H9 (cell line): ENCODE data around the gene EML2. TPM values are rescaled to one million over a fixed set of nuclear protein-coding genes. Genes with fewer than 3 reads are reported as not detected.

Experiments used
- DNase-seq: peaks from one replicate; pipeline ENCODE4 v3.0.0-alpha.2; 2017
- H2AFZ ChIP-seq: one replicate; pipeline ENCODE4 v1.6.1; 2013; ENCODE audit warnings: mild to moderate bottlenecking, low read length, control low read depth, moderate library complexity
- H2AK5ac ChIP-seq: 2 replicates; pipeline ENCODE4 v1.6.1; 2013; ENCODE audit warnings: low read length, control low read depth, mixed read lengths; ENCODE audit not compliant: insufficient read length
- H2BK120ac ChIP-seq: one replicate; pipeline ENCODE4 v1.6.1; 2013; ENCODE audit warnings: low read depth, mild to moderate bottlenecking, low read length, control low read depth, inconsistent platforms; ENCODE audit not compliant: poor library complexity, severe bottlenecking
- H2BK12ac ChIP-seq: 2 replicates; pipeline ENCODE4 v1.6.1; 2013; ENCODE audit warnings: low read length, control low read depth, mixed read lengths, low read depth; ENCODE audit not compliant: insufficient read length
- H2BK15ac ChIP-seq: 2 replicates; pipeline ENCODE4 v1.6.1; 2013; ENCODE audit warnings: low read depth, low read length, control low read depth
- H2BK20ac ChIP-seq: one replicate; pipeline ENCODE4 v1.6.1; 2013; ENCODE audit warnings: low read depth, mild to moderate bottlenecking, low read length, control low read depth, inconsistent platforms; ENCODE audit not compliant: poor library complexity, severe bottlenecking
- H2BK5ac ChIP-seq: 2 replicates; pipeline ENCODE4 v1.6.1; 2013; ENCODE audit warnings: low read length, control low read depth, mixed read lengths; ENCODE audit not compliant: insufficient read length
- H3K14ac ChIP-seq: 2 replicates; pipeline ENCODE4 v1.6.1; 2013; ENCODE audit warnings: low read length, control low read depth; ENCODE audit not compliant: insufficient read depth
- H3K18ac ChIP-seq: 2 replicates; pipeline ENCODE4 v1.6.1; 2013; ENCODE audit warnings: low read depth, mild to moderate bottlenecking, mixed read lengths, low read length, control low read depth; ENCODE audit not compliant: insufficient read length
- H3K23ac ChIP-seq: 2 replicates; pipeline ENCODE4 v1.6.1; 2013; ENCODE audit warnings: low read length, control low read depth, mixed read lengths, low read depth; ENCODE audit not compliant: insufficient read length
- H3K23me2 ChIP-seq: 2 replicates; pipeline ENCODE4 v1.6.1; 2013; ENCODE audit warnings: low read depth, mild to moderate bottlenecking, mixed read lengths, low read length, control low read depth; ENCODE audit not compliant: insufficient read length, poor library complexity, severe bottlenecking
- H3K27ac ChIP-seq: 2 replicates; pipeline ENCODE4 v1.5.1; 2013; ENCODE audit warnings: low read length, control low read depth, mixed read lengths, low read depth; ENCODE audit not compliant: insufficient read length
- H3K27me3 ChIP-seq: 2 replicates; pipeline ENCODE4 v1.6.1; 2013; ENCODE audit warnings: low read length, control low read depth, inconsistent platforms; ENCODE audit not compliant: insufficient read depth
- H3K4ac ChIP-seq: 2 replicates; pipeline ENCODE4 v1.6.1; 2013; ENCODE audit warnings: low read depth, mild to moderate bottlenecking, control low read depth, inconsistent platforms, low read length, moderate library complexity
- H3K4me1 ChIP-seq: 2 replicates; pipeline ENCODE4 v1.6.1; 2013; ENCODE audit warnings: low read length, control low read depth, inconsistent platforms; ENCODE audit not compliant: insufficient read depth
- H3K4me2 ChIP-seq: 2 replicates; pipeline ENCODE4 v1.6.1; 2013; ENCODE audit warnings: low read length, control low read depth, mixed read lengths; ENCODE audit not compliant: insufficient read length, insufficient read depth
- H3K56ac ChIP-seq: 2 replicates; pipeline ENCODE4 v1.6.1; 2013; ENCODE audit warnings: low read depth, mild to moderate bottlenecking, mixed read lengths, low read length, control low read depth; ENCODE audit not compliant: insufficient read length
- H3K79me1 ChIP-seq: 2 replicates; pipeline ENCODE4 v1.6.1; 2013; ENCODE audit warnings: low read depth, mild to moderate bottlenecking, moderate library complexity, low read length, control low read depth, inconsistent platforms; ENCODE audit not compliant: insufficient read depth, poor library complexity, severe bottlenecking
- H3K79me2 ChIP-seq: 2 replicates; pipeline ENCODE4 v1.6.1; 2013; ENCODE audit warnings: low read length, control low read depth, inconsistent platforms; ENCODE audit not compliant: insufficient read depth
- H3K9ac ChIP-seq: 2 replicates; pipeline ENCODE4 v1.6.1; 2013; ENCODE audit warnings: low read length, control low read depth, mixed read lengths; ENCODE audit not compliant: insufficient read length; ENCODE audit errors: extremely low read depth
- H3K9me3 ChIP-seq: one replicate; pipeline ENCODE4 v1.6.1; 2013; ENCODE audit warnings: low read depth, low read length, inconsistent platforms; ENCODE audit not compliant: control insufficient read depth
- H3T11ph ChIP-seq: one replicate; pipeline ENCODE4 v1.6.1; 2013; ENCODE audit warnings: mild to moderate bottlenecking, low read length, control low read depth, inconsistent platforms
- H4K20me1 ChIP-seq: one replicate; pipeline ENCODE4 v1.6.1; 2013; ENCODE audit not compliant: control insufficient read depth, insufficient read length, insufficient read depth
- H4K5ac ChIP-seq: 2 replicates; pipeline ENCODE4 v1.6.1; 2013; ENCODE audit warnings: low read depth, mild to moderate bottlenecking, mixed read lengths, low read length, control low read depth; ENCODE audit not compliant: insufficient read length
- H4K8ac ChIP-seq: replicated peaks from 2 replicates; pipeline ENCODE4 v1.6.1; 2013; ENCODE audit warnings: low read length, control low read depth, mixed read lengths, low read depth; ENCODE audit not compliant: insufficient read length
- H4K91ac ChIP-seq: 2 replicates; pipeline ENCODE4 v1.6.1; 2013; ENCODE audit warnings: low read depth, mild to moderate bottlenecking, moderate library complexity, mixed read lengths, low read length, control low read depth; ENCODE audit not compliant: insufficient read length
- H3K27ac Mint-ChIP-seq, 3 experiments: 2 replicates in 2 of 3; 3 replicates in 1 of 3; pipeline ENCODE4 v1.8.0; 2020 to 2021; ENCODE audit warnings: mixed read lengths in 3 of 3, mild to moderate bottlenecking in 1 of 3, moderate library complexity in 1 of 3
- H3K27me3 Mint-ChIP-seq: 2 replicates; pipeline ENCODE4 v1.8.0; 2021; ENCODE audit warnings: low read depth, mild to moderate bottlenecking, moderate library complexity, mixed read lengths
- H3K36me3 Mint-ChIP-seq, 3 experiments: 2 replicates in 2 of 3; 3 replicates in 1 of 3; pipeline ENCODE4 v1.8.0; 2020 to 2021; ENCODE audit warnings: low read depth in 3 of 3, mixed read lengths in 3 of 3; ENCODE audit not compliant: insufficient read depth in 1 of 3
- H3K4me1 Mint-ChIP-seq, 2 experiments: 2 replicates each; pipeline ENCODE4 v1.8.0; 2020; ENCODE audit warnings: mixed read lengths in 2 of 2
- H3K4me3 Mint-ChIP-seq, 2 experiments: 2 replicates in 1 of 2; 3 replicates in 1 of 2; pipeline ENCODE4 v1.8.0; 2020 to 2021; ENCODE audit warnings: mild to moderate bottlenecking in 2 of 2, mixed read lengths in 2 of 2, moderate library complexity in 1 of 2
- H3K9me3 Mint-ChIP-seq, 2 experiments: 2 replicates in 1 of 2; 3 replicates in 1 of 2; pipeline ENCODE4 v1.8.0; 2020; ENCODE audit warnings: mild to moderate bottlenecking in 2 of 2, mixed read lengths in 2 of 2, moderate library complexity in 1 of 2
- WGBS: extraction: QIAGEN DNeasy Blood & Tissue Kit; methylation state at CpG from one replicate; pipeline ENCODE4 v1.1.7; 2013; ENCODE audit warnings: missing lambda C conversion rate, low lambda C conversion rate, mixed read lengths; ENCODE audit not compliant: insufficient read length; ENCODE audit errors: extremely low coverage; 5-methylcytosine and 5-hydroxymethylcytosine counted together
- total RNA-seq: library from RNA; stranded (reverse); gene quantifications from 2 replicates; pipeline ENCODE4 v1.2.1, GENCODE V29; 2021
- TF ChIP-seq, protein P1 (sequence below): fragments of 200-600 bp; sonication (generic); conservative IDR thresholded peaks from 3 replicates; pipeline ENCODE4 v1.8.0; 2021; ENCODE audit warnings: antibody characterized with exemption, mild to moderate bottlenecking

Gene EML2
- total RNA-seq, 1 experiment from 2014 or later, result 22.6 TPM

DNA sequence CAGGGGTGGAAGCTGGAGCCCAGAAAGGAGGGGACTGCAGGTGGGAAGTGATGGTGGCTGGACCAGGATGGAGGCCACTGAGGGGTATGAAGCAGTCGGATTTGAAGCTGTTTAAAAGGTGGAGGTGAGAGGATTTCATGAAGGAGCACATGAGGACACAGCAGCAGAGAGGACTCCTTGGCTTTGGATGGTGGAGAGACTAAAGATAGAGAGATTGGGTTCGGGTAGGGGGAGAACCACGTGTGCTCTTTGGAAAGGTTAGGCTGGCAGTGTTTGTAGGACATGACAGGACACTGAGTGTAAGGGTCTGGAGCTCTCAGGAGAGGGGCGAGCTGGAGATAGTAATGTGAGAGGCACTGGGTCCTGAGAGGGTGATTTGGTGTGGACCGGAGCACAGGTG is 43.7 kb upstream of the EML2 start:
- no peak overlapping the region for H3K18ac ChIP-seq
- H3K9me3 Mint-ChIP-seq, result no peaks in the 10 kb centered on the region
- no peaks in the 10 kb centered on the region for H3K9me3 ChIP-seq
- no peak overlapping the region for H4K91ac ChIP-seq
- no peak overlapping the region for H3K27ac ChIP-seq
- peaks cover 6 to 17% of the 10 kb centered on the region in 2 experiments for H3K4me1 Mint-ChIP-seq
- H3K27me3 ChIP-seq, result no peaks in the 10 kb centered on the region
- TF ChIP-seq, protein P1, sequence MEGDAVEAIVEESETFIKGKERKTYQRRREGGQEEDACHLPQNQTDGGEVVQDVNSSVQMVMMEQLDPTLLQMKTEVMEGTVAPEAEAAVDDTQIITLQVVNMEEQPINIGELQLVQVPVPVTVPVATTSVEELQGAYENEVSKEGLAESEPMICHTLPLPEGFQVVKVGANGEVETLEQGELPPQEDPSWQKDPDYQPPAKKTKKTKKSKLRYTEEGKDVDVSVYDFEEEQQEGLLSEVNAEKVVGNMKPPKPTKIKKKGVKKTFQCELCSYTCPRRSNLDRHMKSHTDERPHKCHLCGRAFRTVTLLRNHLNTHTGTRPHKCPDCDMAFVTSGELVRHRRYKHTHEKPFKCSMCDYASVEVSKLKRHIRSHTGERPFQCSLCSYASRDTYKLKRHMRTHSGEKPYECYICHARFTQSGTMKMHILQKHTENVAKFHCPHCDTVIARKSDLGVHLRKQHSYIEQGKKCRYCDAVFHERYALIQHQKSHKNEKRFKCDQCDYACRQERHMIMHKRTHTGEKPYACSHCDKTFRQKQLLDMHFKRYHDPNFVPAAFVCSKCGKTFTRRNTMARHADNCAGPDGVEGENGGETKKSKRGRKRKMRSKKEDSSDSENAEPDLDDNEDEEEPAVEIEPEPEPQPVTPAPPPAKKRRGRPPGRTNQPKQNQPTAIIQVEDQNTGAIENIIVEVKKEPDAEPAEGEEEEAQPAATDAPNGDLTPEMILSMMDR, result no peak
- no peaks in the 10 kb centered on the region for H3K79me2 ChIP-seq
- DNase-seq, result no peak
- peak overlapping the region in 1 of 2 experiments; percentile 15; a peak in 2 of 5 replicates for H3K4me3 Mint-ChIP-seq
- no peak overlapping the region for H4K8ac ChIP-seq
- no peaks in the 10 kb centered on the region for H4K20me1 ChIP-seq
- peak overlapping the region in 1 of 3 experiments; percentile 9; a peak in 1 of 7 replicates for H3K27ac Mint-ChIP-seq
- H3K14ac ChIP-seq, result no peak overlapping the region
- H3K9ac ChIP-seq, result no peak overlapping the region
- no peak overlapping the region for H2BK12ac ChIP-seq
- H3K4me1 ChIP-seq, result no peaks in the 10 kb centered on the region
- H3K56ac ChIP-seq, result no peak overlapping the region
- no peak overlapping the region for H3T11ph ChIP-seq
- H2AK5ac ChIP-seq, result no peak overlapping the region
- H3K23ac ChIP-seq, result no peak overlapping the region
- no peak overlapping the region for H2BK120ac ChIP-seq
- H3K4ac ChIP-seq, result no peak overlapping the region
- peaks cover 22 to 36% (median 34%) of the 10 kb centered on the region in 3 experiments; a peak in 6 of 7 replicates for H3K36me3 Mint-ChIP-seq
- peaks cover 30% of the 10 kb centered on the region for H3K27me3 Mint-ChIP-seq
- H2BK5ac ChIP-seq, result no peak overlapping the region
- H4K5ac ChIP-seq, result no peak overlapping the region
- H2BK20ac ChIP-seq, result no peak overlapping the region
- WGBS, result no CpG with 5 or more reads among the region's 5 CpGs
- H3K4me2 ChIP-seq, result no peak overlapping the region
- H3K79me1 ChIP-seq, result no peaks in the 10 kb centered on the region
- no peak overlapping the region for H2BK15ac ChIP-seq
- peaks cover 3% of the 10 kb centered on the region for H3K23me2 ChIP-seq
- H2AFZ ChIP-seq, result no peak overlapping the region
